HUES6 (cell line): Measurements from ENCODE around the gene PAQR7.

Experiments
- H3K27ac ChIP-seq: 2 replicates; pipeline ENCODE4 v1.7.0; 2013; ENCODE audit warnings: low read depth, mild to moderate bottlenecking, low read length, inconsistent platforms
- H3K27me3 ChIP-seq: 2 replicates; pipeline ENCODE4 v1.6.1; 2013; ENCODE audit warnings: low read length; ENCODE audit not compliant: control insufficient read depth, insufficient read depth
- H3K36me3 ChIP-seq: 2 replicates; pipeline ENCODE4 v1.6.1; 2013; ENCODE audit warnings: low read length; ENCODE audit not compliant: control insufficient read depth, insufficient read depth
- H3K4me1 ChIP-seq: 2 replicates; pipeline ENCODE4 v1.6.1; 2013; ENCODE audit warnings: low read length; ENCODE audit not compliant: control insufficient read depth, insufficient read depth
- H3K4me3 ChIP-seq: 2 replicates; pipeline ENCODE4 v1.5.1; 2013; ENCODE audit warnings: low read depth, low read length
- H3K9ac ChIP-seq: one replicate; pipeline ENCODE4 v1.6.1; 2013; ENCODE audit warnings: mild to moderate bottlenecking, low read length
- H3K9me3 ChIP-seq: 2 replicates; pipeline ENCODE4 v1.6.1; 2013; ENCODE audit warnings: low read depth, low read length; ENCODE audit not compliant: control insufficient read depth, insufficient read depth

PAQR7 gene

GRCh38 chr1:25912076-25912831, 36.7 kb upstream of the PAQR7 start:
- Histone ChIP-seq H3K9ac (no peak overlapping the region), H3K4me3 (no peak overlapping the region), H3K27me3 (no peaks in the 10 kb centered on the region), H3K9me3 (no peaks in the 10 kb centered on the region; the same call in 1 of the 2 replicates), H3K4me1 (peaks cover 2% of the 10 kb centered on the region), H3K36me3 (no peaks in the 10 kb centered on the region), H3K27ac (no peak overlapping the region)

- no peaks in the 10 kb centered on the region for H3K9me3 ChIP-seq
- no peaks in the 10 kb centered on the region for H3K36me3 ChIP-seq
- no peaks in the 10 kb centered on the region for H3K27me3 ChIP-seq
- H3K9ac ChIP-seq = no peak overlapping the region
- peaks cover 8% of the 10 kb centered on the region for H3K4me1 ChIP-seq
- no peak overlapping the region for H3K27ac ChIP-seq
- no peak overlapping the region for H3K4me3 ChIP-seq
Observed at GRCh38 chr1:25911162-25911561, 35.7 kb upstream of the PAQR7 start.

- Histone ChIP-seq H3K4me1 (peaks cover 12% of the 10 kb centered on the region), H3K36me3 (peaks cover 8% of the 10 kb centered on the region; the same call in 1 of the 2 replicates), H3K27me3 (no peaks in the 10 kb centered on the region), H3K9ac (no peak overlapping the region), H3K9me3 (no peaks in the 10 kb centered on the region), H3K27ac (no peak overlapping the region), H3K4me3 (no peak overlapping the region)
Observed at GRCh38 chr1:25909040-25909439, 33.5 kb upstream of the PAQR7 start.

DNA sequence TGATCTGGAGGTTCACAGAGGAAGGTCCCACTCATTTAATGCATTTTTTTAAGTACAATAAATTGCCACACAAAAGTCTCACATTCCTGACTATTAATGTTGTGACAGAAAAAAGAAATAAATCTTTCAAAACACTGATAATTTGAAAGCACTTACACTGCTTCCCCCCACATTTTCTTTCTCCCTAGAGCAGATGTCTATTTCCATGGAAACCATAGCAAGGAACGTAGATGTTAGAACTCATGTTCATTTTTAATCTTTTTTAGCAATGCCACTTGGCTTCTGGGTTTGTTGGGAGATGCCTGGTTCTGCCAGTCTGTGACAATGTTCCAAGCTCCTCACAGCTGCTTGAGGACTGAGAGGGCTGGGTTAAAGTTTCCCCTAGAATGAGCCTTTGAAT, 32.7 kb upstream of the PAQR7 start:
- Histone ChIP-seq H3K9me3 (no peaks in the 10 kb centered on the region), H3K27ac (no peak overlapping the region), H3K4me3 (no peak overlapping the region)

DNA sequence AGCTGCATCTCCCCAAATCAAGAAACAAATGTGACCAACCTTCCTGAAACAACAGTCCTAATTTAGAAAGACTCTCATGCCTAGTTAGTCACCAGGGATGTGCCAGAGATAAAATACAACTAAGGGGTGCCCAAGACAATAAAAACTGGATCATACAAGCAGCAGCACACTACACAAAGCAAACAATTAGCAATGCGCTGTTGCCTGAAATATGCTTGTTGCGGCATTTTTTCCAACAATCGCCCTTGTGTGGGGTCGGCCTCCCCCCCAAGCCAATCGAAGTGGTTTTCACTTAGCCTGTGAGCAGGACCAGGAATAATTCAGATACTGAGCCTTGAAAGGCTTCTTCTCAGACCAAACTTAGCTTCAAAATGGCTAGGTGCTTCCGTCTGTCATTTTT, 32.1 kb upstream of the PAQR7 start:
- no peak overlapping the region for H3K9ac ChIP-seq
- H3K4me1 ChIP-seq = peaks cover 12% of the 10 kb centered on the region
- peaks cover 23% of the 10 kb centered on the region for H3K36me3 ChIP-seq
- no peak overlapping the region for H3K4me3 ChIP-seq
- H3K27ac ChIP-seq = no peak overlapping the region
- H3K27me3 ChIP-seq = no peaks in the 10 kb centered on the region
- H3K9me3 ChIP-seq = no peaks in the 10 kb centered on the region

More for the DNA sequence above, 32.7 kb upstream of the PAQR7 start:
- Histone ChIP-seq H3K36me3 (peaks cover 17% of the 10 kb centered on the region), H3K27me3 (no peaks in the 10 kb centered on the region), H3K9ac (no peak overlapping the region), H3K4me1 (peaks cover 12% of the 10 kb centered on the region)

GRCh38 chr1:25906644-25907300, 31.3 kb upstream of the PAQR7 start:
- no peaks in the 10 kb centered on the region for H3K9me3 ChIP-seq
- peak overlapping the region; percentile 66 for H3K9ac ChIP-seq
- no peaks in the 10 kb centered on the region for H3K27me3 ChIP-seq
- peak overlapping the region; percentile 98; the same call in 1 of the 2 replicates for H3K27ac ChIP-seq
- H3K4me1 ChIP-seq = peaks cover 12% of the 10 kb centered on the region
- peaks cover 31% of the 10 kb centered on the region for H3K36me3 ChIP-seq
- H3K4me3 ChIP-seq = peak overlapping the region; percentile 98

- Histone ChIP-seq H3K9me3 (no peaks in the 10 kb centered on the region), H3K4me3 (peak within 1 kb of the TSS; percentile 98), H3K27me3 (no peaks in the 10 kb centered on the region), H3K4me1 (peaks cover 12% of the 10 kb centered on the region), H3K9ac (peak within 1 kb of the TSS; percentile 95), H3K27ac (peak within 1 kb of the TSS; percentile 98), H3K36me3 (peaks cover 38% of the 10 kb centered on the region)
Observed at GRCh38 chr1:25905680-25906643, 30.5 kb upstream of the PAQR7 start, which contains the start of gene STMN1. Gene STMN1 (minus strand): TSS chr1:25906419. CDS start chr1:25904676, 1,743 bp downstream.

DNA sequence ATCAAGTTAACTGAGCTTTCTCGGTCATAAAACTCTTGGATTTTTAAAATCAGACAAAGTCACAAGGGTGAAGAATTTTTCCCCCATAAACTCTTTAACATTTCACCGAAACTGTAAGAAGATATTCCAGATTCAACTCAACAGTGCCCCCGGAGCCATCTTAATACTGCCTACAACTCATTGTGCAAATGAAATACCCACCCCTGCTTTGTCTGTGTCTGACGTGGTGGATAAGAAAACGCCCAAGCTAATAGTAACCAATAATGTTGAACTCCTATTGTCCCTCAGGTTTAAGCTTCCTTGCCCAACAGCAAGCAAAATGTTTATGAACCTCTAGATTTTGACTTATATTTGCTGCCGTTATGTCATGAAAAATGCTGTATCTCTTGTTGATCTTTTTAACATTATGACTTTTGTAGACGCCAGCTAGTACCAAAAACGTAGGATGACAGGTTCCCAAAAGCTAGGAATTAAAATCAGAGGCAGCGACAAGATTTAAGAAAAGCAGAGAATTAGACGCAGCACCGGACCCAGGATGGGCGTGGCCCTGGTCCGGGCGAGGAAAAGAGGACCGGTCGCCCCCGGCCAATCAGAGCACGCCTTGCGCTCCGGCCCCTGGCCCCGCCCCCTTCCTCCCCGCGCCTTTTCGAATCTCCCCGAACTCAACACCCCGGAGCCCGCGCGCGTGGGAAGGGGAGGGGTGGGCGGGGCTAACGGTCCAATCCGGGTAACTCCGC, 29.6 kb upstream of the PAQR7 start:
- Histone ChIP-seq H3K27ac (peak overlapping the region; percentile 98), H3K36me3 (peaks cover 47% of the 10 kb centered on the region), H3K9me3 (no peaks in the 10 kb centered on the region), H3K9ac (peak overlapping the region; percentile 92), H3K4me3 (peak overlapping the region; percentile 98), H3K4me1 (peaks cover 12% of the 10 kb centered on the region), H3K27me3 (no peaks in the 10 kb centered on the region)

DNA sequence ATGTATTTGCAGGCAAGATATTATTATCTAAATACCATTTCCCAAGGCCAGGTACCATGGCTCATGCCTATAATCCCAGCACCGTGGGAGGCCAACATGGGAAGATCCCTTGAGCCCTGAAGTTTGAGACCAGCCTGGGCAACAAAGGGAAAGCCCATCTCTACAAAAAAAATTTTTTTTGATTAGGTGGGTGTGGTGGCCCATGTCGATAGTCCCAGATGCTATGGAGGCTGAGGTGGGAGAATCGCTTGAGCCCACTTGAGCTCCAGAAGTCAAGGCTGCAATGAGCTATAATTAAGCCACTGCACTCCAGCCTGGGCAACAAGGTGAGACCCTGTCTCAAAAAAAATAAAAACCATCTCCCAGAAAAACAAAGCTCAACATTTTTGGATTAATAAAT, 28.5 kb upstream of the PAQR7 start:
- H3K27me3 ChIP-seq = no peaks in the 10 kb centered on the region
- H3K36me3 ChIP-seq = peaks cover 58% of the 10 kb centered on the region
- H3K4me1 ChIP-seq = peaks cover 12% of the 10 kb centered on the region
- no peaks in the 10 kb centered on the region for H3K9me3 ChIP-seq
- H3K4me3 ChIP-seq = peak overlapping the region; percentile 98; the same call in 1 of the 2 replicates
- no peak overlapping the region for H3K9ac ChIP-seq
- no peak overlapping the region for H3K27ac ChIP-seq

DNA sequence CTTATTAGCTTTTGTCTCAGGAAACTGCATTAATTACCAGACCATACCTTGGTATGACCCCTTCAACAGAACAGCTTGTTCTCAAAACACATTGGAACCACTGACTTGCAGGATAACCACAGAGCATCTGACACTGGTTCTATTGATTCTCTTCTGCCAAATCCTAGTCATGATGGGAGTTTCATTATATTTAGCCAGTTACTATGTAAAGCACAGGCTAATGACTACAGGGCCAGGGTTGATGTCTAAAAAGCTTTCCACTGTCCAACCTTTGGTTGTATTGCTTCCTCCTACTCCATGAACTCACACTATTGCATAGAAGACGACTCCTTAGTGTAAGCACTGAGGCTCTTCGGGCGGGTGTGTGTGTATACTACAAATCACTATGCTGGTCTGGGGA, 27.0 kb upstream of the PAQR7 start:
- H3K27ac ChIP-seq = no peak overlapping the region
- H3K4me1 ChIP-seq = peaks cover 12% of the 10 kb centered on the region
- no peaks in the 10 kb centered on the region for H3K27me3 ChIP-seq
- H3K9ac ChIP-seq = no peak overlapping the region
- H3K36me3 ChIP-seq = peaks cover 73% of the 10 kb centered on the region
- no peaks in the 10 kb centered on the region for H3K9me3 ChIP-seq
- no peak overlapping the region for H3K4me3 ChIP-seq
